H1 (cell line): ENCODE results near the gene CAMK2D. TPM values are rescaled to one million over a fixed set of nuclear protein-coding genes. Genes with fewer than 3 reads are reported as not detected.

ENCODE experiments used
- BACH1 ChIP-seq: IDR thresholded peaks from 2 replicates; pipeline ENCODE4 v1.6.1; 2012; ENCODE audit warnings: low read length, improper control_type of control experiment
- RNF2 ChIP-seq: fragments of 200-900, 300-1000 bp; sonication (generic); IDR thresholded peaks from 2 replicates; pipeline ENCODE4 v1.7.1; 2016; ENCODE audit warnings: borderline replicate concordance, low read depth, mild to moderate bottlenecking, antibody characterized with exemption, low read length; ENCODE audit not compliant: poor library complexity, severe bottlenecking; ENCODE audit errors: missing control alignments
- SAP30 ChIP-seq: fragments of 300-600 bp; sonication (generic); IDR thresholded peaks from 2 replicates; pipeline ENCODE4 v1.7.1; 2012; ENCODE audit warnings: low read length, moderate library complexity, mild to moderate bottlenecking, inconsistent platforms; ENCODE audit not compliant: insufficient read depth, insufficient replicate concordance
- TAF7 ChIP-seq: optimal IDR thresholded peaks from 2 replicates; pipeline ENCODE3; 2011; ENCODE audit warnings: low read depth, mild to moderate bottlenecking, inconsistent platforms, low read length, moderate library complexity, borderline replicate concordance
- ZNF274 ChIP-seq: IDR thresholded peaks from 2 replicates; pipeline ENCODE4 v1.7.0; 2012; ENCODE audit warnings: low read length, borderline replicate concordance; ENCODE audit errors: extremely low read depth
- polyA plus RNA-seq, 7 experiments: library from polyadenylated mRNA; depleted of rRNA in 3 of 7; stranded (reverse) in 5 of 7; unstranded in 2 of 7; fragments of >200 nt in 5 of 7; fragments of 200-250 nt in 2 of 7; gene quantifications; 1 replicate in 5 of 7; 2 replicates in 1 of 7; 4 replicates in 1 of 7; pipeline versions ENCODE4 v1.2.1 to v1.2.3, GENCODE V29; 2011 to 2013; ENCODE audit warnings: missing spikeins in 2 of 7, mixed read lengths in 2 of 7
- total RNA-seq: library from RNA; stranded (reverse); fragmentation: NEBNext Ultra II Directional; extraction: Animal tissue kit (Norgen Biotek cat#: 25700); gene quantifications from 2 replicates; pipeline ENCODE4 v1.2.1, GENCODE V29; 2021

CAMK2D gene
- total and polyA plus RNA-seq, 2 of the 8 experiments (the other 6 are each of a cell fraction or from before 2014, with no cell fraction given), result 3.2 to 7.0 TPM

DNA sequence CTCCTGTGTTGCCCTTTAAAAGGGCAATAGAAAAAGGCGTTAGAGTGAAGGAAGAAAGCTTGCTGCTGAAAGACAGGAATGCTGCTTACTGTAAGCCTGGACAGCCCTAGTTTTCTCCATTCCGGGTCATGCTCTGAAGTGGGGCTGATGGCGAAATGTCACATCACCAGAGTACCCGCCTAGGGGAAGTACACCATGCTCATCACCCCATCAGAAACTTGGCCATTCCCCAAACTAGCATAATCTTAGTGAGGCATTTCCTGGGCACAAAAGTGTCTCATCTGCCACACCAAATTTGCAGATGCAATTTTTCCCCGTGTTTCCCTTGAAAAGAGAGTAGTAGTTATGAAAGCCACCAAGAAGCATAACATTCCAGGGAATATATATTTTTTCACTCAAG, 47.8 kb upstream of the CAMK2D start (continued):
- no peak for TF ChIP-seq TAF7
- TF ChIP-seq SAP30, result no peak
- no peak for TF ChIP-seq ZNF274
- TF ChIP-seq RNF2, result no peak
- no peak for TF ChIP-seq BACH1
